K562 (cell line): Measurements from ENCODE around the gene ZKSCAN8. TPM values are rescaled to one million over a fixed set of nuclear protein-coding genes. Genes with fewer than 3 reads are reported as not detected.
A peak's percentile ranks its signal among the peaks of the same experiment; 100 is the strongest.

Experiments used
- ATF1 ChIP-seq, 2 experiments: fragments of 450-650 bp in 1 of 2; IDR thresholded peaks; 2 replicates each; pipeline ENCODE4 v1.6.1; 2016; ENCODE audit warnings: missing compliant biosample characterization in 1 of 2, missing genetic modification characterization in 1 of 2
- CAMTA2 ChIP-seq: fragments of 250-450 bp; sonication (Bioruptor Pico); conservative IDR thresholded peaks from 2 replicates; pipeline ENCODE4 v1.5.1; 2022
- CHCHD3 ChIP-seq: fragments of 250-450 bp; sonication (Bioruptor Pico); IDR thresholded peaks from 2 replicates; pipeline ENCODE4 v2.1.2; 2022; ENCODE audit warnings: mild to moderate bottlenecking
- ERF ChIP-seq: fragments of 450-650 bp; formaldehyde crosslinking; IDR thresholded peaks from 2 replicates; pipeline ENCODE4 v1.4.0; 2020; ENCODE audit warnings: mild to moderate bottlenecking, mixed read lengths
- ETV1 ChIP-seq: fragments of 450-650 bp; conservative IDR thresholded peaks from 2 replicates; pipeline ENCODE4 v1.6.1; 2016; ENCODE audit warnings: missing genetic modification characterization, control low read depth, low read depth, missing compliant biosample characterization
- ETV6 ChIP-seq, 3 experiments: fragments of 150-350 bp in 1 of 3; sonication (generic) in 1 of 3; formaldehyde crosslinking in 1 of 3; IDR thresholded peaks; 2 replicates each; pipeline versions ENCODE4 v1.6.1 to v1.8.0; 2014 to 2022; ENCODE audit warnings: borderline replicate concordance in 2 of 3, low read depth in 2 of 3, antibody characterized with exemption in 1 of 3, low read length in 1 of 3, mild to moderate bottlenecking in 1 of 3, missing genetic modification reagents in 1 of 3
- HDAC8 ChIP-seq: fragments of 450-650 bp; IDR thresholded peaks from 2 replicates; pipeline ENCODE4 v1.6.1; 2016; ENCODE audit warnings: mild to moderate bottlenecking, missing genetic modification characterization, moderate library complexity, missing compliant biosample characterization
- LCOR ChIP-seq: sonication (generic); formaldehyde crosslinking; IDR thresholded peaks from 2 replicates; pipeline ENCODE4 v1.8.0; 2022; ENCODE audit warnings: mild to moderate bottlenecking, missing genetic modification reagents
- NCOA1 ChIP-seq: fragments of 450-650 bp; IDR thresholded peaks from 2 replicates; pipeline ENCODE4 v1.6.1; 2016; ENCODE audit warnings: low read depth
- NFIX ChIP-seq: fragments of 250-450 bp; sonication (Bioruptor Pico); IDR thresholded peaks from 2 replicates; pipeline ENCODE4 v1.4.0; 2020; ENCODE audit warnings: low read depth, mild to moderate bottlenecking, moderate library complexity
- RBM39 ChIP-seq: fragments of 200-400 bp; formaldehyde crosslinking; optimal IDR thresholded peaks from 2 replicates; pipeline ENCODE3; 2018; ENCODE audit warnings: low read depth, low read length
- RCOR1 ChIP-seq, 2 experiments: IDR thresholded peaks; 2 replicates each; pipeline ENCODE4 v1.6.1; 2012; ENCODE audit warnings: low read depth in 2 of 2, low read length in 2 of 2, borderline replicate concordance in 1 of 2, improper control_type of control experiment in 1 of 2
- RHOXF2B ChIP-seq: fragments of 250-450 bp; sonication (Bioruptor Pico); conservative IDR thresholded peaks from 2 replicates; pipeline ENCODE4 v1.5.1; 2021
- TCF7 ChIP-seq: sonication (generic); IDR thresholded peaks from 2 replicates; pipeline ENCODE4 v1.6.1; 2016; ENCODE audit warnings: antibody characterized with exemption, borderline replicate concordance
- TEAD1 ChIP-seq, 2 experiments: fragments of 450-650 bp in 1 of 2; sonication (generic) in 1 of 2; formaldehyde crosslinking; IDR thresholded peaks; 2 replicates each; pipeline versions ENCODE4 v1.4.0 to v1.8.0; 2020 to 2022; ENCODE audit warnings: mild to moderate bottlenecking in 2 of 2, missing genetic modification reagents in 1 of 2
- ZNF175 ChIP-seq: fragments of 200-800 bp; sonication (Bioruptor generic); IDR thresholded peaks from 2 replicates; pipeline ENCODE4 v1.6.1; 2016; ENCODE audit warnings: low read depth, mild to moderate bottlenecking, missing genetic modification characterization, missing compliant biosample characterization
- ZNF785 ChIP-seq: fragments of 250-450 bp; sonication (Bioruptor Pico); IDR thresholded peaks from 2 replicates; pipeline ENCODE4 v1.4.0; 2020; ENCODE audit warnings: mild to moderate bottlenecking
- ZZZ3 ChIP-seq: fragments of 450-650 bp; IDR thresholded peaks from 2 replicates; pipeline ENCODE4 v1.6.1; 2016; ENCODE audit warnings: antibody characterized with exemption, mild to moderate bottlenecking, moderate library complexity
- polyA plus RNA-seq, 8 experiments: library from polyadenylated mRNA; depleted of rRNA in 4 of 8; stranded (reverse) in 5 of 8; unstranded in 3 of 8; fragments of >200 nt; fragmentation: Nextera tagmentation in 2 of 8; fragmentation: Illumina TruSeq in 1 of 8; extraction: Ambion mirVana in 2 of 8; extraction: Trizol in 1 of 8; gene quantifications; 2 replicates each; pipeline versions ENCODE4 v1.2.1 to v1.2.3, GENCODE V29; 2011 to 2014; ENCODE audit warnings: inconsistent platforms in 1 of 8, missing spikeins in 1 of 8
- total RNA-seq, 7 experiments: library from RNA; depleted of rRNA in 6 of 7; stranded (reverse); fragments of >200 nt in 6 of 7; fragmentation: Illumina TruSeq in 2 of 7; extraction: Trizol in 2 of 7; gene quantifications; 2 replicates each; pipeline versions ENCODE4 v1.2.1 to v1.2.3, GENCODE V29; 2011 to 2021; ENCODE audit warnings: low replicate concordance in 1 of 7
- TF ChIP-seq, protein P1 (sequence below), 2 experiments: fragments of 450-650 bp; IDR thresholded peaks; 2 replicates each; pipeline ENCODE4 v1.6.1; 2016
- TF ChIP-seq, protein P2 (sequence below): fragments of 250-450 bp; sonication (Bioruptor Pico); IDR thresholded peaks from 2 replicates; pipeline ENCODE4 v1.8.0; 2022; ENCODE audit warnings: inconsistent platforms, mild to moderate bottlenecking, moderate library complexity, borderline replicate concordance

ZKSCAN8 gene
- total and polyA plus RNA-seq, 9 of the 15 experiments (the other 6 are each of a cell fraction or from before 2014, with no cell fraction given): 3.3 to 37.7 (median 21.7) TPM

DNA sequence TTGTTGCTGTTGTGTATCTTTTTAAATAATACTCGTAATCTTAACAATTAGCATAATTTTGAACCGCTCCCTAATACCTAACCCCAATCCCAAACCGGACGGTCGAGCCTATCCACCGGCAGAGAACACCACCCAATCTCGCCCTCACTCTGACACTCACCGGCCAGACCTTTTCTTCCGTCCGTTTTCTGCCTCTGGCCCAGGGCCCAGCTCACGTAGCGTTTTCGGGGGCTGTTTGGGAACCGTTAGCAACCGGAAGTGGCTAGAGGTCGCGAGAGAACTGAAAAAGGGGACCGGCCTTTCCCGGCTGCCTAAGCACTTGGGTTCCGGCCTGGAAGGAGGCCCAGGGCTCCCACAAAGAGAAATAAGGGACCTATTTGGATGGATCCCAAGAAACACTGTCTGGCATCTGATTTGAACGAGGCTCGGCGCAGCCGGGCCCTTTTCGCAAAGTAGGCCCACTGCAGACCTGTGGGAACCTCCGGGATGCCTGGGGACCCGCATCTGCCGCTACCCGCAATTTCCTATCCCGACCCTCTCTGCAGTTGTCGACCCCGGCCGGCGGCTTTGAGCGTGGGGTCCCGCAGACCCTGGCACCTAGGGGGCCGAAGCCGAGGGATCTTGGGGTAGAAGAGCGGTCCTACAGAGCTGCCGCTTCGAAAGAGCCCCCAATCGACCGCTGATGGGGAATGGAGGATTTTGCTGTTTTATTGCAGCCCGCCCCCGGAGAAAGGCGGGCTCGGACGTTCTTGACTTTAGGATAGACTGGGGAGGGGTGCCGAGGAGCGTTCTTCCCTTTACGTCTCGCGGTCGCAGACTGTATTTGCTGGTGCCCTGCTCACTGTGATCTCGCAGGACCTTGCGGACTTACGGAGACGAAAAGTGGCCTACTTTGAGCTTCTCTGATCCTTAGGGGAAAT is 4.8 kb upstream of the ZKSCAN8 start (continued):
- TF ChIP-seq, protein P1, sequence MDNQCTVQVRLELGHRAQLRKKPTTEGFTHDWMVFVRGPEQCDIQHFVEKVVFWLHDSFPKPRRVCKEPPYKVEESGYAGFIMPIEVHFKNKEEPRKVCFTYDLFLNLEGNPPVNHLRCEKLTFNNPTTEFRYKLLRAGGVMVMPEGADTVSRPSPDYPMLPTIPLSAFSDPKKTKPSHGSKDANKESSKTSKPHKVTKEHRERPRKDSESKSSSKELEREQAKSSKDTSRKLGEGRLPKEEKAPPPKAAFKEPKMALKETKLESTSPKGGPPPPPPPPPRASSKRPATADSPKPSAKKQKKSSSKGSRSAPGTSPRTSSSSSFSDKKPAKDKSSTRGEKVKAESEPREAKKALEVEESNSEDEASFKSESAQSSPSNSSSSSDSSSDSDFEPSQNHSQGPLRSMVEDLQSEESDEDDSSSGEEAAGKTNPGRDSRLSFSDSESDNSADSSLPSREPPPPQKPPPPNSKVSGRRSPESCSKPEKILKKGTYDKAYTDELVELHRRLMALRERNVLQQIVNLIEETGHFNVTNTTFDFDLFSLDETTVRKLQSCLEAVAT (IDR thresholded peaks at IDR 0.05): peak; percentile 90
- TF ChIP-seq TEAD1 (CRISPR knock-in tag; IDR thresholded peaks at IDR 0.05) (peak in 1 of 2 experiments; percentile 60; a peak in 3 of 4 replicates), ETV6 (IDR thresholded peaks at IDR 0.05; ENCODE audit: borderline replicate concordance in 1 of 2, low read depth in 2 of 2, low read length in 1 of 2) (peak in 1 of 2 experiments; percentile 74; a peak in 1 of 4 replicates), ETV6 (CRISPR knock-in tag; IDR thresholded peaks at IDR 0.05; ENCODE audit: borderline replicate concordance) (no peak), ZNF785 (CRISPR knock-in tag) (no peak), HDAC8 (tag) (peak; percentile 52; the same call in 1 of the 2 replicates), CAMTA2 (CRISPR knock-in tag) (0 out of 2 replicates have a peak, but pooled peaks have one; percentile 21), RHOXF2B (CRISPR knock-in tag) (peak; percentile 70; the same call in 1 of the 2 replicates), ZZZ3 (peak; percentile 76; the same call in 1 of the 2 replicates), NCOA1 (peak; percentile 99), ATF1 (CRISPR knock-in tag; IDR thresholded peaks at IDR 0.05) (no peak), ATF1 (tag; IDR thresholded peaks at IDR 0.05) (peak; percentile 90), NFIX (CRISPR knock-in tag) (peak; percentile 83), ETV1 (tag) (peak; percentile 90), LCOR (CRISPR knock-in tag) (peak; percentile 87), RBM39 (peak; percentile 97), CHCHD3 (CRISPR knock-in tag) (no peak), ZNF175 (CRISPR knock-in tag) (peak; percentile 60; the same call in 1 of the 2 replicates), TCF7 (peak; percentile 70; the same call in 1 of the 2 replicates), RCOR1 (IDR thresholded peaks at IDR 0.05; ENCODE audit: borderline replicate concordance in 1 of 2, low read depth in 2 of 2, low read length in 2 of 2) (peak; percentile 77 to 93; a peak in 3 of 4 replicates), ERF (CRISPR knock-in tag) (no peak)
- TF ChIP-seq, protein P2, sequence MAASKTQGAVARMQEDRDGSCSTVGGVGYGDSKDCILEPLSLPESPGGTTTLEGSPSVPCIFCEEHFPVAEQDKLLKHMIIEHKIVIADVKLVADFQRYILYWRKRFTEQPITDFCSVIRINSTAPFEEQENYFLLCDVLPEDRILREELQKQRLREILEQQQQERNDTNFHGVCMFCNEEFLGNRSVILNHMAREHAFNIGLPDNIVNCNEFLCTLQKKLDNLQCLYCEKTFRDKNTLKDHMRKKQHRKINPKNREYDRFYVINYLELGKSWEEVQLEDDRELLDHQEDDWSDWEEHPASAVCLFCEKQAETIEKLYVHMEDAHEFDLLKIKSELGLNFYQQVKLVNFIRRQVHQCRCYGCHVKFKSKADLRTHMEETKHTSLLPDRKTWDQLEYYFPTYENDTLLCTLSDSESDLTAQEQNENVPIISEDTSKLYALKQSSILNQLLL (CRISPR knock-in tag): no peak
